Mucosa of descending colon (tissue), 3 donors: ENCODE measurements around the gene TAF11L2. TPM values are rescaled to one million over a fixed set of nuclear protein-coding genes. Genes with fewer than 3 reads are reported as not detected.
"Not testable (repeated sequence)": the region's sequence is repeated elsewhere in the genome, so short reads cannot be mapped to it uniquely, and the experiment has no call there.

Experiments
- ATAC-seq: fragments of 200-7000 bp; cut with Tn5 transposase; one replicate; pipeline ENCODE4 v1.9.1; 2020; ENCODE audit warnings: mild to moderate bottlenecking, moderate library complexity
- DNase-seq, 3 donors: peaks; one replicate each; pipeline ENCODE4 v3.0.0-alpha.2; 2020
- H3K36me3 ChIP-seq: fragments of 200-600 bp; one replicate; pipeline ENCODE4 v1.8.0; 2021; ENCODE audit warnings: low read depth, mild to moderate bottlenecking
- H3K4me1 ChIP-seq: fragments of 200-600 bp; one replicate; pipeline ENCODE4 v1.8.0; 2021; ENCODE audit warnings: low read depth, mild to moderate bottlenecking
- H3K4me3 ChIP-seq: fragments of 200-600 bp; one replicate; pipeline ENCODE4 v1.8.0; 2021; ENCODE audit warnings: mild to moderate bottlenecking
- H3K9me3 ChIP-seq: fragments of 200-600 bp; one replicate; pipeline ENCODE4 v1.8.0; 2021; ENCODE audit warnings: mild to moderate bottlenecking
- intact Hi-C, 2 donors: fragments of 100-400 bp; cut with DNase I in 1 of 2; cut with micrococcal nuclease in 1 of 2; formaldehyde crosslinking; loops; one replicate each; pipeline versions ENCODE4 v1.11.0 to v1.11.1; 2022; cut with DNase I, micrococcal nuclease
- total RNA-seq, 3 donors: library from RNA; stranded (reverse); fragmentation: NEBNext Ultra II Directional in 2 of 3; extraction: Animal tissue kit (Norgen Biotek cat#: 25700) in 2 of 3; gene quantifications; one replicate each; pipeline versions ENCODE4 v1.2.1 to v1.2.4, GENCODE V29; 2021 to 2023
- donor health status: DM: no; HTN: no; CAD: no; lungs with moderate emphysema.
- donor health status: DM: no; HTN: no; CAD: no.
- donor health status: DM: no; HTN: yes; CAD: no.

TAF11L2 gene
- total RNA-seq, 3 donors from 2014 or later, result not detected

DNA sequence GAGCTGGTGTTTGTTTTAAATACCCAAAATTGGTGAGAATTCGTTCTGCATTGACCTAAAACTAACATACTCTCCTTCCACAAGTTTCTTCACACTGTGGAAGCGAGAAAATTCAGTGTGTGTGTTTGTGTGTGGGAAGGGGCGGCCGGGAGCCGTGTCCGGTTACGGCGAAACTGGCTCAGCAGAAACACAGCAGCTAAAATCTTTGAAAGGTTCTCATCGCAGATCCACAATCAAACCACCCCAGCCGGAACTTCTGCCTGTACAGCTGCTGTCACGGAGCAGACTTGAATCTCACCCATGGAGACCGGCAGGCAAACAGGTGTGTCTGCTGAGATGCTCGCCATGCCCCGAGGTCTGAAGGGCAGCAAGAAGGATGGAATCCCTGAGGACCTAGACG lies 30.3 kb downstream of the TAF11L2 start, which contains the start of gene TAF11L6:
TSS of gene TAF11L6 (plus strand) at position 301 of the 400 bp plus-strand sequence.
- H3K4me1 ChIP-seq, H3K9me3 ChIP-seq, H3K4me3 ChIP-seq, ATAC-seq, intact Hi-C loops, H3K36me3 ChIP-seq, DNase-seq: not testable (repeated sequence)

Other genes starting within 250 kb of the TAF11L2 start
- gene TAF11L3, start 20.1 kb downstream of the TAF11L2 start, total RNA-seq, result not detected
- not detected for gene TAF11L4, start 23.6 kb downstream of the TAF11L2 start, total RNA-seq
- gene TAF11L5, start 27.0 kb downstream of the TAF11L2 start, total RNA-seq, result not detected
- not detected for gene TAF11L6, start 30.4 kb downstream of the TAF11L2 start, total RNA-seq
- gene TAF11L7, start 87.5 kb downstream of the TAF11L2 start, total RNA-seq, result not detected
- not detected for gene TAF11L8, start 92.7 kb downstream of the TAF11L2 start, total RNA-seq
- gene TAF11L9, start 96.2 kb downstream of the TAF11L2 start, total RNA-seq, result not detected
- gene TAF11L10, start 99.6 kb downstream of the TAF11L2 start, total RNA-seq, result not detected
- not detected for gene TAF11L11, start 106.0 kb downstream of the TAF11L2 start, total RNA-seq
- not detected for gene TAF11L12, start 112.2 kb downstream of the TAF11L2 start, total RNA-seq
- not detected for gene TAF11L13, start 133.9 kb downstream of the TAF11L2 start, total RNA-seq
- gene TAF11L14, start 136.2 kb downstream of the TAF11L2 start, total RNA-seq, result not detected